Stimulated activated CD4-positive, alpha-beta T cell treated with anti-CD3 and anti-CD28 coated beads, Interleukin-1b, Interleukin-23, amount 100 ng/mL, for 1 hour (primary cell): ENCODE measurements around the gene ADGRL3.

ENCODE experiments used
- DNase-seq, 2 donors: peaks; one replicate each; pipeline ENCODE4 v3.0.0-alpha.2; 2020; ENCODE audit warnings: low read depth in 2 of 2

Gene ADGRL3

GRCh38 chr4:61200187-61200915 lies at the start of gene ADGRL3:
ADGRL3 (plus strand) TSS chr4:61200326.
- DNase-seq, result no peak

GRCh38 chr4:61152433-61152832 lies 47.7 kb upstream of the ADGRL3 start:
- DNase-seq, result no peak

DNA sequence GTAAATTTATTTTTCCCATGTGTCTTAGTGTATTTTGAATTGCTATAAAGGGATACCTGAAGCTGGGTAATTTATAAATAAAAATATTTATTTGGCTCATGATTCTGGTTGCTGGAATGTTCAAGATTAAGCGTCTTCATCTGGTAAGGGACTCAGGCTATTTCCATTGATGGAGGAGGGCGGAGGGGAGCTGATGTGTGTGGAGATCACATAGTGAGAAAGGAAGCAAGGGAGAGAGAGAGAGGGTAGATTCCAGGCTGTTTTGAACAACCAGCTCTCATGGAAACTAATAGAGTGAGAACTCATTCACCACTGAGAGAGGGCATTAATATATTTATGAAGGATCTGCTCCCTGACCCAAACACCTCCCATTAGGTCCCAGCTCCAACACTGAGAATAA lies 39.6 kb upstream of the ADGRL3 start:
- no peak for DNase-seq

DNA sequence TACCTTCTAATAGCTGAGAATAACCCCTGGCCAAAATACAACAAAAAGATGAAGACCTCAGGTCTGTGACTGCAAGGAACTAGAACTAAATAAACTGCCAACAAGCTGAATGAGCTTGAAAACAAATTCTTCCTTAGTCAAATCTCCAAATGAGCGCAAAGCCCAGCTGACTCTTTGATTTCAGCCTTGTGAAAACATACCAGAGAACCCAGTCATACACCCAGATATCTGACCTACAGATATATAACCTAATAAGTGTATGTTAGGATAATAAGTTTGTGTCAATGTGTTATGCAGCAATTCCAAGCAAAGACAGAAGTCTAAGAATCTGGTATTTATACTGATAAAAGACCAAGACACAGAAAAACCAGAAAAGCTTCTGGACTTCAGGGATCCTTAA lies 38.0 kb upstream of the ADGRL3 start:
- DNase-seq, result no peak

GRCh38 chr4:61173799-61174198 lies 26.3 kb upstream of the ADGRL3 start:
- DNase-seq, result no peak

- no peak for DNase-seq
Observed at GRCh38 chr4:61175495-61175894, 24.6 kb upstream of the ADGRL3 start.

- no peak for DNase-seq
Observed at GRCh38 chr4:61177367-61177766, 22.8 kb upstream of the ADGRL3 start.

DNA sequence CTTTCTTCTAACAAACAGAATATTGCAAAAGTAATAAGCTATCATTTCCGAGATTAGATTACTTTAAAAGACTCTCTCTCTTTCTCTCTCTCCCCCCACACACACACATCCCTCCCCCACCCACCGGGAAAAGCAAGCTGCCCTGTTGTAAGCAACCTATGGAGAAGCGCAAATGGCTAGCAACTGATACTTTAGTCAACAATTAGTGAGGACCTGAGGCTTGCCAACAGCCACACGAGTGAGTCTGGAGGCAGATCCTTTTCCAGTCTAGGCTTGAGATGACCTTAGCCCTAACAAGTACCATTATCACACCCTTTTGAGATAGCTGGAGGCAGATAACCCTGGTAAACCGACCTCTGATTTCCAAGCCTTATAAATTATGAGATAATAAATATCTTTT lies 19.7 kb upstream of the ADGRL3 start:
- no peak for DNase-seq

- DNase-seq, result no peak
Observed at GRCh38 chr4:61182915-61183314, 17.2 kb upstream of the ADGRL3 start.

- DNase-seq, result no peak
Observed at GRCh38 chr4:61185288-61185687, 14.8 kb upstream of the ADGRL3 start.

DNA sequence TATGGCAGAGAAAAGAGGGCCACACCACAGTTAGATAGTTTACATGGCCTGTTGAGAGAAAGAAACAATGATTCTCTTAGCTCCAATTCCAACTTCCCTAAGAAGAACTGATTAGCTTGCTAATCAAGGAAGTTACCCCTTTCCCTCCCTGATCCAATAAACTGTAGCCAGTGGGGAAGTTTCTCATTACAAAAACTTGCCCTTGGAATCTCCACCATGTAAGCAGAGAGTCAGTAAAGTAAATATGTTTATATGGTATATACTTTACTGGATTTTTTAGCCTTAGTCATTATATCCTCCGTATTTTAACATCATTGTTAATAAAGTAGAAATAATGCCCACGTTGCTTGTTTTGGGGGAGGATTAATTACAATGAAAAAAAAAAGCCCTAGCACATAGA lies 7.7 kb upstream of the ADGRL3 start:
- DNase-seq, result no peak

DNA sequence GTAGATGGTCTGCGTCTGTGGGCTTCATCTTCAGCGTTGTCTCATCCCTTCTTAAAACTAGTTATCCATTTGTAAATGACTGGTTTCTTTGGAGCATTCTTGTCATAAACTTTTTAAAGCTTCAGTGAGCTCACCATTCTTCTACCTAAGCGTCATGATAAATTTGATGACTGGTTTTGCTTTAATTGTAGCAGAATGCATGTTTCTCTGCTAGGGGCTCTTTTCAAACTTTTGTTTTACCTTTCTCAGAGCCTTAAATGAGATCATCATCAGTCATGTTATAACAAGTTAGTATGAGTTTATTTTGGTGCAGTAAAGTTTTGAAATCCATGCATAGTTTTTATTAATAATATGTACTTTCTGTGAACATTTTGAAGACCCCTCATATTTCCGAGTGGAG lies 6.3 kb upstream of the ADGRL3 start:
- no peak for DNase-seq

- no peak for DNase-seq
Observed at GRCh38 chr4:61194571-61194970, 5.6 kb upstream of the ADGRL3 start.

DNA sequence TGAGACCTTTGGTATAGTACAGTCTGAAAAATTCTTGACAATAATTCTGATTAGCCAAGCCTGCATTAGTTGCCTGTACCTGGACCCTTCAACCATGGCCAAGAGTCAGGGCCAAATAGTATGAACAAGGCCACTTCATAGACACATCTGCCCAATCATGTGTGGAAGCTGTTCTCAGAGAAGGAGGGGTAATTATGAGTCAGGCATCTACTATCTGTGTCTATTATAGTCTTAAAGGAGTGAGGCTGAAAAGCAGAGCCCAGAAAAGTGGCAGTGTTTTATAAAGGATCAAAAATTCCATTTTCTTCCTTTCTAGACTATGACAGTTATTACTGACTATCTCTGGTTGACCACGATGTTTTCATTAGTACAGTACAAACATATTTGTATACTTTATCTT lies 5.0 kb upstream of the ADGRL3 start:
- no peak for DNase-seq

DNA sequence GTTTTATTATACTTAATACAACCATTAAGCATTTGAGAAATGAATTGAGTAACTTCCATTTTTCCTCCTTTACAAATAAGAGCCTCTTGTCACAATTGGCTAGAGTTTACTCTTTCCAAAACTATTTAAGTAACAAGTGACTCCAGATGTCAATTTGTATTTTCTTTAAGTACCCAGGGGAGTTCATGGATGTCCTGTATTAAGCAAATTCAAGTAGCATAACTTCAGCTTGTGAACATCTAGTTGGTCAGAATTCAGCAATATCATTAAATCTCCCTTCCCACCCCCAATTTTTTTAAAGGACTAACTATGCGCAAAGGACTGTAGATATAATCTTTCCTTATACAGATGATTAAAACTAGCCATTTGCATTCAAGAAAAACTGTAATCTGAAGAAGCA lies 1.4 kb upstream of the ADGRL3 start:
- DNase-seq, result no peak

DNA sequence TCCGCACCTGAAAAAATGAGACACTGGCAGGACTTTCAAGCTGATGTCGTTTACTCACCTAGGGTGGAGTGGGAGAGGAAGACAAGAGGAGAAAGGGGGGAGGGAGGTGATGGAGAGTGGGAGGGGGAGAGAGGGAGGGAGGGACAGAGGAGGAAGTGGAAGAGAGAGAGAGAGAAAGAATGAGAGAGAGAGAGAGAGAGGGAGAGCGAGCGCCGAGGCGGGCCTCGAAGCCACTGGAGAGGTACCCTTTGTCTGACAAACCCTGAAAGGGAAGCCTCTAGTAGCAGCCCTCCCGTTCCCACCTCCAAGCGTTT lies 296 bp upstream of the ADGRL3 start:
- DNase-seq, result no peak

GRCh38 chr4:61200916-61201526 lies 895 bp downstream of the ADGRL3 start:
- DNase-seq, result no peak

GRCh38 chr4:61201561-61201960 lies 1.4 kb downstream of the ADGRL3 start:
- no peak for DNase-seq

DNA sequence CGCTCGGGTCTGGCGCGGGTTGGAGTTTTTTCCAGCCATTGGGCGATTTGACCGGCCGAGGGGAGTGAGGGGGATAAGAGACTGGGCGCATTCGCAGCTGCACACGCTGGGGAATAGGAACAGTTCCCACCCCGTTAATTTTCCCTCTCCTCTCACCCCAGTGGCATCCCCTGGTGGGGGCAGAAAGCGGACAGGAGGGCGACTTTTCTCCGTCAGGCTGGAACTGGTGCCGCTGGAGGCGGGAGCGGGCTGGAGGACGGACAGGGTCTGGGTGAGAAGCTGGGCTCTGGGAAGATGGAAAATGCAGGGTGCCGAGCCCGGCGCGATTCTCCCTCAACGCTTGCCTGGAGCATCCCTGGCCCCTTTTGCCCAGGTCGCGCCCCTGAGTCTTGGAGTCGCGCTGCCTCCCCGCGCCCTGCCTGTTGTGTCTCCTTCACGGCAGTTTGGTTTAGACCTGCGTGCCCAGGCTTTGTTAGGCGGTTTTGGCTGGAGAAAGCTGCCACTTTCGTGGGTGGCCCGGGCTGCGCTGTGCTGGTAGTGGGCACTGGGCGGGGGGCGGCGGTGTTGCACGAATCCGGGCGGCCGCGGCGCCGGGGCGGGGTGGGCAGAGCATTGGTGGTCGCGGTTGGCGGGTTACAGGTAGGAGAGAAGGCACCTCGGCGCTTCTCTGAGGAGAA lies 2.0 kb downstream of the ADGRL3 start:
- DNase-seq, result no peak

DNA sequence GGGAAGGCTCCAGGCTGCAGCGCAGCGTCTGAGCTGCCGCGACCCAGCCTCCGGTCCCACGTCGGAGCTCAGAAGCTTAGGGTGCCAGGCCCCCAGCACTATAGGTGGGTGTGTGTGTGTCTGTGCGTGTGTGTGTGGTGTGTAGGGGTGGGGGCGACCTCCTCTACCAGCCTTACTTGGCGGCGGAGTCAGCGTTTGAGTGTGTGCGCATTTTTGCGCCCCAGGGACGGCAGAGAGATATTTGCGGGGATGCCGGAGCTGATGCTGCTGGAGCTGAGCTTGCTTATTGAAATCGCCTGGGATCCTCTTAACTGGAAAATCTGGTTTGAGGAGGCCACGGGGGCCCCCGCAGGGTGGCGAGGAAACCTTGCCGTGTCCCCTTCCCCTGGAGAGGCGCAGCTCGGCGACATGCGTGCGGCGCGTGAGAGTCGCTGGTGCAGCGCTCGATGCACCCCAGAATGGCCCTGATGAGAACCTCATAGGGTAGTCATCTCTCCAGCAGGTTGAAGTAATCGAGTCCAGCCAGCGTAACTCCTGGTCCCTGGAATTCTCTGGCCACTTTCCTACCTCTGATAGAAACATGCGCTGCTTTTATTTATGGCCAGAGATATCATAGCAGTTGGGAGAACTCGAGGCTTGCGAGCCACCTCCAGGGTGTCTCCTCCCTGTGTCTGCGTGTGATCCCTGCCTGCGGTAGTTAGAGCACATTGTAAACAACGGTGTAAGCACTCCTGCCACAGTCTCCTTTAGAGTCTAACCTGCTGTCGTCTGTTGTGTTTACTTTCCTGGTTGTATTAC lies 2.7 kb downstream of the ADGRL3 start:
- DNase-seq, result no peak

DNA sequence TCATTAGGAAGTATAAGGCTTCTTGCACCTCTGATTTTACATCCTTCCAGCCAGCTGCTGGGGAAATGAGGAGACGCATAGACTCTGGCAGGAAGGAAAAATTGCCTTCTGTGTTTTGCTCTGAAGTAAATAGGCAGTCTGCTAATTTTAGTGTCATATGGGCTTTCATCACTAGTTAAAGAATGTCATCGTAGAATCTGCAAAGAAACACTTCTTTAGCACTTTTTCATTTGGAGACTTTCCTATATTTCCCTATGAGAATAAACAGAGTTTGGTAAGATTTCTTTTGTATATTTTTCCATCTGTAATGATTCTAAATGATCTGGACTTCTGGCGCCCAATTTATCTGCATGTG lies 3.3 kb downstream of the ADGRL3 start:
- DNase-seq, result no peak

DNA sequence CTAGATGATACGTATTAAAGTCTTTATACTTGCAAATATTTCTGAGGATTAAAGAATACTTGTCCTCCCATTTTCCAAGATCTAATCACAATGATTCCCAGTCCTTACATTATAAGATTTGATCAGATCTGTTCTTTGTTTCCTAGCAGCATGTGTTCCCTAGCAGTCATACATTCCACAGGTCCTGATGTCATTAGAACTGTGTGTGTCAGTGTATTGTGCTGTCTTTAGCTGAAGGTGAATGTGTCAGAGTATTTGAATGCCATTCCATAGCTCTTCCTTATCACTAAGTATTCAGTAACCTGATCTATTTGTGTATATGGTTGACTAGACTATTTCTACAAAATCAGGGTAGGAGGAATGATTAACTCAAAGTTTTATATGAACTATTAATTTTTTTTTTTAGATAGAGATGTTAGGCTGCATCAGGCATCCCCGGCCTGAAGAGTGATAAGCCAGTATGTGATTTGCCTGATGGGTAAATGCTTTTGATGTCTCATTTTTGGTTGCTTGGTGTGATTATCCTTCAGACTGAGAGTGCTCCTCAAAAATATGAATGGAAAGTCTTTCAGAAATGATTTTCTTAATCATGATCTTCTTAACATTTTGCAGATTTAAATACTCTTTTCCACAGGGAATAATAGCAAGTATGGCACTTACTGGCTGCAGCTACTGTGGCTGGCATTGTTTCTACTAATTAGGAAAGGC lies 4.4 kb downstream of the ADGRL3 start:
- DNase-seq, result no peak
